GM19240 (cell line): ENCODE measurements around the gene METTL2B.

ENCODE experiments used
- DNase-seq: peaks from one replicate; pipeline ENCODE4 v3.0.0; 2011; ENCODE audit warnings: low spot score; ENCODE audit not compliant: insufficient read length

METTL2B gene, protein sequence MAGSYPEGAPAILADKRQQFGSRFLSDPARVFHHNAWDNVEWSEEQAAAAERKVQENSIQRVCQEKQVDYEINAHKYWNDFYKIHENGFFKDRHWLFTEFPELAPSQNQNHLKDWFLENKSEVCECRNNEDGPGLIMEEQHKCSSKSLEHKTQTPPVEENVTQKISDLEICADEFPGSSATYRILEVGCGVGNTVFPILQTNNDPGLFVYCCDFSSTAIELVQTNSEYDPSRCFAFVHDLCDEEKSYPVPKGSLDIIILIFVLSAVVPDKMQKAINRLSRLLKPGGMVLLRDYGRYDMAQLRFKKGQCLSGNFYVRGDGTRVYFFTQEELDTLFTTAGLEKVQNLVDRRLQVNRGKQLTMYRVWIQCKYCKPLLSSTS

DNA sequence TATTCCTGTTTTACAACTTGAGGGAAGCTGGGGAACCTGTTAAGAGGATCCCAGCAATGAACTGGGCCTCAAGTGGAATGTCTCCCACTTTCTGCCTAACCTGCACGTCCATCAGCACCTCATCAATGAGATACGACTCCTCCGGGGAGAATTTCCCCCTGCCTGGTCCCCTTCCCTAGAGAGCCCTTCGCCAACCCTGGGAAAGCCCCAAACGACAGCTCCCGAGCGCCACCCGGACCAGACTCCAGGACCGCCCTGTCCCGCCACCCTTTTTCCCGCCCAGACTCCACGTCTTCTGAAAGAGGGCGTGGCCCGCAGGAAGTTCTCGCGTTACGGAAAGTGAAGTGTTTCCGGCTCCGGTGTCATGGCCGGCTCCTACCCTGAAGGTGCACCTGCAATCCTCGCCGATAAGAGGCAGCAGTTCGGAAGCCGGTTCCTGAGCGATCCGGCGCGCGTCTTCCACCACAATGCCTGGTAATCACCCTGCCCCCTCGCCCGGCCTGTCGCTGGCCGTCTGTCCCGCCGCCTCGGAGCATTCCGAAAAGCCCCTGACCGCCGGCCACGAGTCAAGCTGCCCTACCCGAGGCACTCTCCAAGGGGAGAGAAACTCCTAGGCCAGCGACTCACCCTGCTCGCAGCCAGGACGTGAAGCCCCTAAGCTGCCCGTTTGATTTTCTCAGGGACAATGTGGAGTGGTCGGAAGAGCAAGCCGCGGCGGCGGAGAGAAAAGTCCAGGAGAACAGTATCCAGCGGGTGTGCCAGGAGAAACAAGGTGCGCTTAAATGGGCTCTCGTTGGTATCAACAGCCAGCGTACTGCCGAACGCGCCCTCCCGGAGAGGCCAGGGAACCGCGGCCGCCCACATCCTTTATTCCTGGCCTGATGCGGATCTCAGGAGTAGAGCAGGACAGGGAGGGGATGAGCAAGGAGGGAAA lies at the start of gene METTL2B:
METTL2B (plus strand) TSS at position 347 of the 934 bp plus-strand sequence; CDS start at position 365, 18 bp downstream.
- peak; percentile 40 for DNase-seq

GRCh38 chr7:128427289-128427891 lies 49.2 kb upstream of the METTL2B start:
- DNase-seq = no peak

GRCh38 chr7:128430207-128430606 lies 46.3 kb upstream of the METTL2B start:
- no peak for DNase-seq

- DNase-seq = no peak
Measured at GRCh38 chr7:128431221-128431620, 45.3 kb upstream of the METTL2B start.

GRCh38 chr7:128431754-128432153 lies 44.8 kb upstream of the METTL2B start:
- no peak for DNase-seq

DNA sequence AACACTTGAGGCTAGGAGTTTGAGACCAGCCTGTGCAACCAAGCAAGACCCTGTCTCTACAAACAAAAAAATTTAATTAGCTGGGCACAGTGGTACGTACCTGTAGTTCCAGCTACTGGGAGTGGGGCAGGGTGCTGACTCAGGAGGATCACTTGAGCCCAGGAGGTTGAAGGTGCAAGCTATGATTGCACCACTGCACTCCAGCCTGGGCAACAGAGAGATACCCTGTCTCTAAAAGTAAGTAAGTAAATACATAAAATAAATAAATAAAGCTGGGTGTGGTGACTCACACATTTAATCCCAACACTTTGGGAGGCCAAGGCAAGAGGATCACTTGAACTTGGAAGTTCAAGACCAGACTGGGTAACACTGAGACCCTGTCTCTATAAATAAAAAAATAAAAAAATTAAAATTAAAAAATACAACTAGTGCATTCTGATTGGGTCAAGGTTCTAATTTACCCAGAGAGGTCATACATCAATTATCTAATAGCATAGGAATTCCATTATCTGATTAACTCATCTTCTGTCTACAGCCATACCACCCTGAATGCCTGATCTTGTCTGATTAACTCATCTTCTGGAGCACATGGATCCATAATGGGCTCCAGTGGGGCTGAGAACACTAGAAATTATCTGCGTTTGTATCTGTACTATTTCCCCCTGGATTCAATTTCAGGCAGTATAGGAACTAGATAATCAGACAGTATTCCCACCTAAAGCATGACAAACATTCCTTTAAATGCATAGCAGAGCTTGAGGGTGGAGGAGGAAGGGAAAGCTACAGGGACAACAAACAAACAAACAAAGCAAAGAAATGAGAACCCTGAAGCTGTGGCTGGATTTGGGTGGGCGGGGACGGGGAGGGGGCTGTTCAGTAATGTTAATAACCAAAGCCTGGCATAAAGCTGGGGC lies 41.9 kb upstream of the METTL2B start:
- DNase-seq = no peak

GRCh38 chr7:128435327-128435686 lies 41.2 kb upstream of the METTL2B start:
- DNase-seq = no peak

GRCh38 chr7:128437426-128438332 lies 38.9 kb upstream of the METTL2B start:
- no peak for DNase-seq

DNA sequence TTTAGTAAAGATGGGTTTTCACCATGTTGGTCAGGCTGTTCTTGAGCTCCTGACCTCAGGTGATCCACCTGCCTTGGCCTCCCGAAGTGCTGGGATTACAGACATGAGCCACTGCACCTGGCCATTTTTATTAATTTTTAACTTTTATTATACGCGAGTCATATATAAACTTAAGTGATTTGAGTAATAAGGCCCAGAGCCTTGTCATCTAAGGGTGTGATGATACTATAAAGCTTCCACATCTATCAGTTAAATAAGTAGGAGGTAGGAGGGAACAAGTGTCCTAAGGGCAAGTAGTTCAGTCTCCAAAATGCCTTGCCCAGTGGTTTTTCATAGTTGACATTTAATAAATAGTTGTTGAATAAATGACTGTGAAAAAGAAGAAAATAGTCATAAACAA lies 34.2 kb upstream of the METTL2B start:
- DNase-seq = no peak

DNA sequence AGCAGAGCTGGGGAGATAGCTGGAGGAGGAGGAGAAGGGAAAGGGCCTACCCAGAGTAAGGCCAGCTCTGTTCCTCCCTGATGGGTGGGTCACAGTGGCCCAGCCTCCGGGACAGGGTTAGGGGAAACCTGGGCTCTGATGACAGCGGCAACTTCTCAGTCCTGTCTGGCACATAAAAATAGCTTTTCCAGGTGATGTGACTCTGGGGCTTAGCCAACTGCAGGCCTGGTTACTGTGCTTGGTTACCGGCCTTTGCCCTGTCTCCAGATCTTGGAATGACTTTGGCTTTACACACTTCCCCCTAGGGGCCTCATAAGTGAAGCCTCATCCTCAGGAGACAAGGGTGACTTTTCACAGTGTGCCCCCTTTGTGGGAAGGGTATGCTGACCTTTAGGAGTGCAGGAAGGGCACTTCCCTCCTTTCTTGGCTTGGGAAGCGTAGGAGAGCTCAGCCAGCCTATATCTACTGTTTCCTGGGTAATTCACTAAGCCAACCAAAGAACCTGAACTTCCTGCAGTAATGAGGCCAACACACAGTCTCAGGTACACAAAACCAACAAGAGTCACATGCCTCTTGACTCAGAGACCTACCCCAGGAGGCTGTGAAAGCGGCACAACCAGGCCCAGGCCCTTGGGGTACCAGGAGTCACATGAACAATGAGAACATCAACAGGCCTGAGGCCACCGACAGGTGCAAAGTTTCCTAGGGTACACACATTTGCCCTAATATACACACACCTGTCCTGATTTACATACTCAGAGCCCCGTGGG lies 32.5 kb upstream of the METTL2B start:
- DNase-seq = no peak

DNA sequence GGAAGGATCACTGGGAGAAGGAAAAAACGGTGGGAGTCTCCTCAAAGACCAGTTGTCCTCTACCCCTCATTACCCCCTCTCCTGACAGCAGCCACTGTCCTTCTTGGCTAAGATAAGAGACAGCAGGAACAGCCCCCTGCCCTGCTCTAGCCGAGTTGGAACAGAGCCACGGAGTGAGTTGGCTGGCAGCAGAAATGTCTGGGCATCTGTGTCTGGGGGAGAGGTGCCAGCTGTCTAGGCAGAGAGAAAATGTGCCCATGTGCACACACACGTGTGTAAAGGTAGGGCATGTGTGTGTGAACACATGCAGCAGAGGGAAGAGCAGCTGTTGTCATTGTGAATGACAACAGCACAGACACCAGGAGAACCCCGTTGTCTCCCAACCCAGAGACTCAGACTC lies 30.2 kb upstream of the METTL2B start:
- no peak for DNase-seq

GRCh38 chr7:128447941-128448564 lies 28.5 kb upstream of the METTL2B start:
- no peak for DNase-seq

DNA sequence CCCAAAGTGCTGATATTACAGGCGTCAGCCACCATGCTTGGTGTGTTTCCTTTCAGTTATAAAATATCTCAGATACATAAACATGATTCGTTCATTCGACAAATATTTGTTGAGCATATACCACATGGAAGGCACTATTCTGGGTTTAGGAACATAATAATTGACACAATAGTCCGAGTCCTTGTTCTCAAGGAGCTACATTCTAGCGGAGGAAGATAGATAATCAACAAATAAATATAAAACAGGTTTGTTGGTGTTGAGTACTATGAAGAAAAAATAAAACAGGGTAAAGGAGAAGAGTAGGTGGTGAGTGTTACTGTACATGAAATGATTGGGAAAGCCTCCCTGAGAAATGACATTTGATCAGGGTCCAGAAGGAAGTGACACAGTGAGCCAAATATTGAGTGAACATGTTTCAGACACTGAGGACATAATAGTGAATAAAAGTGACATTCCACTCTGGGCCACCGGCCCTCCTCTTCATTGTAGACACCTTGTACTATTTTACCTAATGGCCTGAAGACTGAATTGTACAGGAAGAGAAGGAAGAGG lies 27.7 kb upstream of the METTL2B start:
- no peak for DNase-seq

GRCh38 chr7:128450409-128450808 lies 26.1 kb upstream of the METTL2B start:
- DNase-seq = no peak

GRCh38 chr7:128450913-128451312 lies 25.6 kb upstream of the METTL2B start:
- no peak for DNase-seq

DNA sequence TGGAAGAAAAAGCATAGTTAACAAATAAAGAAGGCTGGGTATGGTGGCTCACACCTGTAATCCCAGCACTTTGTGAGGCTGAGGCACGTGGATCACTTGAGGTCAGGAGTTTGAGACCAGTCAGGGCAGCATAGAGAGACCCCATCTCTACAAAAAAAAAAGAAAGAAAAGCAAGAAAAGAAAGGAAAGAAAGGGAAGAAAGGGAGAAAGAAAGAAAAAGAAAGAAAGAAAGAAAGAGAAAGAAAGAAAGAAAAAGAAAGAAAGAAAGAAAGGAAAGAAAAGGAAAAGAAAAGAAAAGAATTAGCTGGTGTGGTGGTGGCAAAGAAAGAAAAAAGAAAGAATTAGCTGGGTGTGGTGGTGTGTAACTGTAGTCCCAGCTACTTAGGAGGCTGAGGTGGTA lies 24.0 kb upstream of the METTL2B start:
- DNase-seq = no peak

DNA sequence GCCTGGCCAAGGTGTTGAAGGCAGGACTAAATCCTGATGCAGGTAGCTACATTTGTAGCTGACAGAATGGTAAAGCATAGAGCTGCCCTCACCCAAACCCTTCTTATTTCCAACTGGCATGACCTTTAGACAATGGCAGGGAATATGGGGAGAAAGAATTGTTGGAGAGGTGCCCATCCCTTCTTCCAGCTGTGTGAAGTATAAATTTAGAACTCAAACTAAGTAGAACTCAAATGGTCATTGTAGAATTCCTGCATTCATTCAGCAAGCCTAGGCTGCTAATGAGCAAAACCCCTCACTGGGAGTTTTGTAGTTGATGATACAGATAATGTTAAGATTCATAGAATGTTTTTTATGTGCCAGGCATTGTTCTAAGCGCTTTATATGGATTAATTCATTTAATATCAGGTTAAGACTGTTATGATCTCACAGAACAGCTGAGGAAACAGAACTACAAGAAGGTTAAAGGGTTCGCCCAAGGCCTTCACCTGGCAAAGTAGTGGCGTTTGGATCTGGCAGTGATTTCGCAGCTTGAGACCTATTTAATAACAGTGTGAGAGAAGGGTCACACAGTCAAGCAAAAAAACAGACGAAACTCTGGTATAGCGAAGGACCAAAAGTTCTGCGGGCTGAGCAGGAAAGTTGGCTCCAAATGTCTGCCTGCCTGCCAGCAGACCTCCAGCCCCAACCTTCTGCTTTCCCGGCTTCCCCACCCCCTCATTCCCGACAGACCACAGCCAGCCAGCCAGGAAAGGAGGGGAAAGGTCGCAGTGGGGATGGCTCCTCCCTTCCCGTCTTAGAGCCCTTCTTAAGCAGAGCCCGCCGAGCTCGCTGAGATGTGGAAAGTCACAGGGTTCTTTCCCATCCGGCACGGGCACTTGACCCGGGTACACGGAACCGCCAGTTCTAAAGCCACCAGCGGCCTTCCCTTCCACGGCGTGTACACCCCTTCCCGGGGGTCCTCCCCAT lies 22.4 kb upstream of the METTL2B start:
- DNase-seq = no peak
